Measurements from ENCODE around the gene CACNA2D4.

Gene CACNA2D4

GRCh38 chr12:1925684-1926006, 7.2 kb upstream of the CACNA2D4 start:
- Histone ChIP-seq H3K79me2 (ENCODE audit: insufficient read depth, low read depth) (no peaks in the 10 kb centered on the region), H3K4me1 (ENCODE audit: low read depth, poor library complexity, severe bottlenecking) (no peaks in the 10 kb centered on the region), H3K36me3 (ENCODE audit: insufficient read depth) (no peaks in the 10 kb centered on the region), H3K27ac (no peak overlapping the region), H3K4me3 (IDR thresholded peaks at IDR 0.05; ENCODE audit: insufficient read depth, low read depth, low read length) (no peak overlapping the region), H2AFZ (ENCODE audit: low read depth) (no peak overlapping the region), H3K9ac (no peak overlapping the region), H3K27me3 (ENCODE audit: insufficient read depth, low read depth) (0 out of 2 replicates have a peak, but pooled peaks cover 2% of the 10 kb centered on the region), H3K4me2 (no peak overlapping the region), H4K20me1 (ENCODE audit: insufficient read depth) (no peaks in the 10 kb centered on the region)
- TF ChIP-seq, protein P1, sequence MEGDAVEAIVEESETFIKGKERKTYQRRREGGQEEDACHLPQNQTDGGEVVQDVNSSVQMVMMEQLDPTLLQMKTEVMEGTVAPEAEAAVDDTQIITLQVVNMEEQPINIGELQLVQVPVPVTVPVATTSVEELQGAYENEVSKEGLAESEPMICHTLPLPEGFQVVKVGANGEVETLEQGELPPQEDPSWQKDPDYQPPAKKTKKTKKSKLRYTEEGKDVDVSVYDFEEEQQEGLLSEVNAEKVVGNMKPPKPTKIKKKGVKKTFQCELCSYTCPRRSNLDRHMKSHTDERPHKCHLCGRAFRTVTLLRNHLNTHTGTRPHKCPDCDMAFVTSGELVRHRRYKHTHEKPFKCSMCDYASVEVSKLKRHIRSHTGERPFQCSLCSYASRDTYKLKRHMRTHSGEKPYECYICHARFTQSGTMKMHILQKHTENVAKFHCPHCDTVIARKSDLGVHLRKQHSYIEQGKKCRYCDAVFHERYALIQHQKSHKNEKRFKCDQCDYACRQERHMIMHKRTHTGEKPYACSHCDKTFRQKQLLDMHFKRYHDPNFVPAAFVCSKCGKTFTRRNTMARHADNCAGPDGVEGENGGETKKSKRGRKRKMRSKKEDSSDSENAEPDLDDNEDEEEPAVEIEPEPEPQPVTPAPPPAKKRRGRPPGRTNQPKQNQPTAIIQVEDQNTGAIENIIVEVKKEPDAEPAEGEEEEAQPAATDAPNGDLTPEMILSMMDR (conservative IDR thresholded peaks at IDR 0.05; ENCODE audit: low read depth, low read length) = no peak

DNA sequence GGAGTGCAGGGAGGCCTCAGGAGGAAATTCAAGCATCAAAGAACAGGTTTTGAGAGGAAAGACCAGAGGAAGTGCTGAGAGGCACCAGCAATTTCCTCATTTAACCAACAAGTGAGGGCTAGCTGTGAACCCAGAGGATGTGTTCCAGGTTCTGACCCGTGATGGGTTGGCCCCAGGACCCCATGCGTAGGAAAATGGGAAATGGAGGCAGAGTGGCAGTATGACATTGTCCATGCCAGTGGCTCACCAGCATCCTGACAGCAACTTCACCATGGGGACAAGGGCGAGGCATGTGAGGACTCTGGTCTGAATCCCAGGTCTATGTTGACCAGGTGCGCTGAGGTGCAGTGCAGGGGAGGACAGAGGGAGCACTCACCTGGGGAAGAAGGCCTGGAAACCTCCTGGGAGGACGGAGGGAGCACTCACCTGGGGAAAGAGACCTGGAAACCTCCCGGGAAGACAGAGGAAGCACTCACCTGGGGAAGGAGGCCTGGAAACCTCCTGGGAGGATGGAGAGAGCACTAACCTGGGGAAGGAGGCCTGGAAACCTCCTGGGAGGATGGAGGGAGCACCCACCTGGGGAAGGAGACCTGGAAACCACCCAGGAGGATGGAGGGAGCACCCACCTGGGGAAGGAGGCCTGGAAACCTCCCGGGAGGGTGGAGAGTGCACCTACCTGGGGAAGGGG, 6.7 kb upstream of the CACNA2D4 start:
- Histone ChIP-seq H4K20me1 (ENCODE audit: insufficient read depth) (no peaks in the 10 kb centered on the region), H3K4me2 (no peak overlapping the region), H3K36me3 (ENCODE audit: insufficient read depth) (no peaks in the 10 kb centered on the region), H3K27me3 (ENCODE audit: insufficient read depth, low read depth) (0 out of 2 replicates have a peak, but pooled peaks cover 2% of the 10 kb centered on the region), H3K27ac (no peak overlapping the region), H3K4me1 (ENCODE audit: low read depth, poor library complexity, severe bottlenecking) (no peaks in the 10 kb centered on the region), H3K79me2 (ENCODE audit: insufficient read depth, low read depth) (no peaks in the 10 kb centered on the region), H3K4me3 (IDR thresholded peaks at IDR 0.05; ENCODE audit: insufficient read depth, low read depth, low read length) (no peak overlapping the region), H3K9ac (no peak overlapping the region), H2AFZ (ENCODE audit: low read depth) (no peak overlapping the region)
- TF ChIP-seq, protein P1 (conservative IDR thresholded peaks at IDR 0.05; ENCODE audit: low read depth, low read length) = no peak

DNA sequence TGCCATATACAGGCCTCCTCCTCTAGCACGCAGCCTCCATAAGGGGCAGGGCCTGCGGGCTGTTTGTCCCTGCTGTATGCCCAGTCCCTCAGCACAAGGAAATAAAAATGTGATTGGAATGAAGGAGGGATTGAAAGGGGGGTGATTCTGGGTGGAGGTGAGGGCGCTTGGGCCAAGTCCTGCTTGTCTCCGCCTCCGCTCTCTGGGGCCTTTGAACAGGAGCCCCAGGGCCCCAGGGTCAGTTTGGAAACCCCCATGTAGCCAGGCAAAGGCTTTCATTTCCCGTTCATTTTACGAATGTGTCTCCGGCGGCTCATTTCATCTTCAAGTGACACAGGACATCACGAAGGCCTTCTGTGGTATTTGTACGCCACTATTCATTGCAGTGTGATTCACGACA, 4.5 kb upstream of the CACNA2D4 start:
- Histone ChIP-seq H4K20me1 (ENCODE audit: insufficient read depth) (no peaks in the 10 kb centered on the region), H3K4me3 (IDR thresholded peaks at IDR 0.05; ENCODE audit: insufficient read depth, low read depth, low read length) (no peak overlapping the region), H3K27me3 (ENCODE audit: insufficient read depth, low read depth) (no peaks in the 10 kb centered on the region), H3K4me2 (no peak overlapping the region), H3K4me1 (ENCODE audit: low read depth, poor library complexity, severe bottlenecking) (no peaks in the 10 kb centered on the region), H3K27ac (no peak overlapping the region), H3K79me2 (ENCODE audit: insufficient read depth, low read depth) (no peaks in the 10 kb centered on the region), H3K9ac (no peak overlapping the region), H2AFZ (ENCODE audit: low read depth) (no peak overlapping the region), H3K36me3 (ENCODE audit: insufficient read depth) (no peaks in the 10 kb centered on the region)
- TF ChIP-seq, protein P1 (conservative IDR thresholded peaks at IDR 0.05; ENCODE audit: low read depth, low read length) = no peak

GRCh38 chr12:1922075-1922709, 3.7 kb upstream of the CACNA2D4 start:
- Histone ChIP-seq H3K27me3 (ENCODE audit: insufficient read depth, low read depth) (no peaks in the 10 kb centered on the region), H3K36me3 (ENCODE audit: insufficient read depth) (no peaks in the 10 kb centered on the region), H3K4me2 (no peak overlapping the region), H2AFZ (ENCODE audit: low read depth) (no peak overlapping the region), H3K4me3 (IDR thresholded peaks at IDR 0.05; ENCODE audit: insufficient read depth, low read depth, low read length) (no peak overlapping the region), H3K27ac (no peak overlapping the region), H4K20me1 (ENCODE audit: insufficient read depth) (no peaks in the 10 kb centered on the region), H3K79me2 (ENCODE audit: insufficient read depth, low read depth) (no peaks in the 10 kb centered on the region), H3K4me1 (ENCODE audit: low read depth, poor library complexity, severe bottlenecking) (no peaks in the 10 kb centered on the region), H3K9ac (no peak overlapping the region)
- TF ChIP-seq, protein P1 (conservative IDR thresholded peaks at IDR 0.05; ENCODE audit: low read depth, low read length) = no peak

All from KMS-11 (cell line).